Mammary epithelial cell (primary cell): ENCODE results near the gene TSNAX.

Experiments
- CTCF ChIP-seq, 2 donors: IDR thresholded peaks in 1 of 2; conservative IDR thresholded peaks in 1 of 2; 2 replicates each; pipeline ENCODE4 v1.5.1; 2011 to 2012; ENCODE audit warnings: inconsistent platforms in 2 of 2, low read length in 2 of 2, mild to moderate bottlenecking in 2 of 2, control low read depth in 1 of 2, low read depth in 1 of 2; ENCODE audit not compliant: insufficient read depth in 1 of 2; ENCODE audit errors: extremely low read depth in 1 of 2
- EZH2 ChIP-seq: IDR thresholded peaks from 2 replicates; pipeline ENCODE4 v1.6.1; 2012; ENCODE audit warnings: low read length, inconsistent platforms, borderline replicate concordance

GRCh38 chr1:231557411-231557810 is 28.9 kb downstream of the TSNAX start:
- no peak for TF ChIP-seq CTCF (conservative IDR thresholded peaks at IDR 0.05 in 1 of 2, IDR thresholded peaks at IDR 0.05 in 1 of 2; ENCODE audit: extremely low read depth in 1 of 2, insufficient read depth in 1 of 2, low read depth in 1 of 2, low read length in 2 of 2)
- no peak for TF ChIP-seq EZH2
